GM12878 (cell line): ENCODE measurements around the gene CERCAM. TPM values are rescaled to one million over a fixed set of nuclear protein-coding genes. Genes with fewer than 3 reads are reported as not detected.

ENCODE experiments used
- BMI1 ChIP-seq: fragments of 450-650 bp; IDR thresholded peaks from 2 replicates; pipeline ENCODE4 v1.6.1; 2016; ENCODE audit warnings: mild to moderate bottlenecking, moderate library complexity, borderline replicate concordance
- CUX1 ChIP-seq: IDR thresholded peaks from 2 replicates; pipeline ENCODE4 v1.6.1; 2012; ENCODE audit warnings: improper control_type of control experiment, low read depth, low read length; ENCODE audit not compliant: insufficient replicate concordance
- GATAD2B ChIP-seq: fragments of 450-650 bp; conservative IDR thresholded peaks from 2 replicates; pipeline ENCODE4 v1.6.1; 2017; ENCODE audit warnings: low read depth, mild to moderate bottlenecking, moderate library complexity
- HDAC6 ChIP-seq: fragments of 200-600 bp; sonication (generic); IDR thresholded peaks from one replicate; pipeline ENCODE4 v1.8.0; 2017; ENCODE audit warnings: antibody characterized with exemption; ENCODE audit not compliant: unreplicated experiment
- IKZF2 ChIP-seq, 2 experiments: fragments of 450-650 bp; IDR thresholded peaks; 2 replicates each; pipeline ENCODE4 v1.6.1; 2017; ENCODE audit warnings: mild to moderate bottlenecking in 2 of 2, moderate library complexity in 2 of 2
- IRF3 ChIP-seq: fragments of 450-650 bp; IDR thresholded peaks from 2 replicates; pipeline ENCODE4 v1.6.1; 2014; ENCODE audit warnings: mild to moderate bottlenecking
- MXI1 ChIP-seq: fragments of 150-350 bp; IDR thresholded peaks from 2 replicates; pipeline ENCODE4 v1.6.1; 2011; ENCODE audit warnings: low read depth, mild to moderate bottlenecking, inconsistent platforms, low read length, improper control_type of control experiment
- PML ChIP-seq: IDR thresholded peaks from 2 replicates; pipeline ENCODE4 v1.6.1; 2012; ENCODE audit warnings: low read length, inconsistent platforms
- USF2 ChIP-seq: IDR thresholded peaks from 2 replicates; pipeline ENCODE4 v1.6.1; 2011; ENCODE audit warnings: low read depth, low read length, improper control_type of control experiment, borderline replicate concordance
- ZNF207 ChIP-seq: fragments of 450-650 bp; IDR thresholded peaks from 2 replicates; pipeline ENCODE4 v1.6.1; 2014; ENCODE audit warnings: antibody characterized with exemption, mild to moderate bottlenecking, borderline replicate concordance
- ZNF217 ChIP-seq: fragments of 450-650 bp; IDR thresholded peaks from 2 replicates; pipeline ENCODE4 v1.6.1; 2017; ENCODE audit warnings: antibody characterized with exemption, mild to moderate bottlenecking
- ZZZ3 ChIP-seq: IDR thresholded peaks from 2 replicates; pipeline ENCODE4 v1.6.1; 2011; ENCODE audit warnings: low read depth; ENCODE audit not compliant: control insufficient read depth, insufficient read length
- polyA plus RNA-seq, 11 experiments: library from polyadenylated mRNA; depleted of rRNA in 4 of 11; unstranded in 6 of 11; stranded (reverse) in 5 of 11; fragments of >200 nt; fragmentation: Nextera tagmentation in 4 of 11; fragmentation: Illumina TruSeq in 1 of 11; extraction: Ambion mirVana in 4 of 11; extraction: Trizol in 1 of 11; gene quantifications; 1 replicate in 1 of 11; 2 replicates in 10 of 11; pipeline versions ENCODE4 v1.2.1 to v1.2.3, GENCODE V29; 2011 to 2016; ENCODE audit warnings: inconsistent platforms in 2 of 11, missing spikeins in 2 of 11, low read depth in 1 of 11
- total RNA-seq, 4 experiments: library from RNA; depleted of rRNA in 3 of 4; stranded (reverse); fragments of >200 nt in 3 of 4; fragmentation: Illumina TruSeq in 1 of 4; extraction: Trizol in 1 of 4; gene quantifications; 2 replicates each; pipeline versions ENCODE4 v1.2.1 to v1.2.3, GENCODE V29; 2013 to 2021
- TF ChIP-seq, protein P1 (sequence below): fragments of 450-650 bp; IDR thresholded peaks from 2 replicates; pipeline ENCODE4 v1.6.1; 2017; ENCODE audit warnings: antibody characterized with exemption, mild to moderate bottlenecking, moderate library complexity

CERCAM gene
- total and polyA plus RNA-seq, 10 of the 15 experiments (the other 5 are each of a cell fraction or from before 2014, with no cell fraction given): 0.05 to 6.7 (median 0.71) TPM

GRCh38 chr9:128431207-128431606 is 10.6 kb downstream of the CERCAM start (continued):
- TF ChIP-seq CUX1: no peak
- TF ChIP-seq ZNF207: no peak
- no peak for TF ChIP-seq PML
- TF ChIP-seq ZZZ3: no peak
- no peak for TF ChIP-seq GATAD2B
- no peak for TF ChIP-seq MXI1
- no peak for TF ChIP-seq ZNF217
- TF ChIP-seq BMI1: no peak
- TF ChIP-seq, protein P1, sequence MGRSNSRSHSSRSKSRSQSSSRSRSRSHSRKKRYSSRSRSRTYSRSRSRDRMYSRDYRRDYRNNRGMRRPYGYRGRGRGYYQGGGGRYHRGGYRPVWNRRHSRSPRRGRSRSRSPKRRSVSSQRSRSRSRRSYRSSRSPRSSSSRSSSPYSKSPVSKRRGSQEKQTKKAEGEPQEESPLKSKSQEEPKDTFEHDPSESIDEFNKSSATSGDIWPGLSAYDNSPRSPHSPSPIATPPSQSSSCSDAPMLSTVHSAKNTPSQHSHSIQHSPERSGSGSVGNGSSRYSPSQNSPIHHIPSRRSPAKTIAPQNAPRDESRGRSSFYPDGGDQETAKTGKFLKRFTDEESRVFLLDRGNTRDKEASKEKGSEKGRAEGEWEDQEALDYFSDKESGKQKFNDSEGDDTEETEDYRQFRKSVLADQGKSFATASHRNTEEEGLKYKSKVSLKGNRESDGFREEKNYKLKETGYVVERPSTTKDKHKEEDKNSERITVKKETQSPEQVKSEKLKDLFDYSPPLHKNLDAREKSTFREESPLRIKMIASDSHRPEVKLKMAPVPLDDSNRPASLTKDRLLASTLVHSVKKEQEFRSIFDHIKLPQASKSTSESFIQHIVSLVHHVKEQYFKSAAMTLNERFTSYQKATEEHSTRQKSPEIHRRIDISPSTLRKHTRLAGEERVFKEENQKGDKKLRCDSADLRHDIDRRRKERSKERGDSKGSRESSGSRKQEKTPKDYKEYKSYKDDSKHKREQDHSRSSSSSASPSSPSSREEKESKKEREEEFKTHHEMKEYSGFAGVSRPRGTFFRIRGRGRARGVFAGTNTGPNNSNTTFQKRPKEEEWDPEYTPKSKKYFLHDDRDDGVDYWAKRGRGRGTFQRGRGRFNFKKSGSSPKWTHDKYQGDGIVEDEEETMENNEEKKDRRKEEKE: no peak
- no peak for TF ChIP-seq IRF3
- no peak for TF ChIP-seq HDAC6
- TF ChIP-seq USF2: no peak
- TF ChIP-seq IKZF2 (IDR thresholded peaks at IDR 0.05): no peak
